RWPE1 (cell line): ENCODE data around the gene RAB10.

Experiments
- CTCF ChIA-PET: fragments of 350-600 bp; sonication (Branson Sonifier 250); formaldehyde crosslinking; extraction: SDS; loops from one replicate; lab custom pipeline; 2021; lab: Yijun Ruan, JAX
- POLR2A ChIA-PET: fragments of 400-600 bp; formaldehyde crosslinking; extraction: SDS; loops from one replicate; lab custom pipeline; 2020; ENCODE audit warnings: antibody characterized with exemption; ENCODE audit not compliant: low non-redundant PET; lab: Yijun Ruan, JAX
- DNase-seq: peaks from one replicate; pipeline ENCODE4 v3.0.0; 2012; ENCODE audit warnings: low spot score
- H3K27ac ChIP-seq: fragments of 450-650 bp; 2 replicates; pipeline ENCODE4 v1.5.1; 2017
- CTCF ChIP-seq: fragments of 450-650 bp; conservative IDR thresholded peaks from 2 replicates; pipeline ENCODE4 v1.5.1; 2017; ENCODE audit warnings: low read depth, mild to moderate bottlenecking

RAB10 gene

GRCh38 chr2:26039603-26040323 lies 5.9 kb downstream of the RAB10 start:
- no peak for TF ChIP-seq CTCF
- POLR2A ChIA-PET, result no interaction called here
- DNase-seq, result no peak
- CTCF ChIA-PET, result interaction anchor here (0.5 to 0.6 kb wide), 2 partner anchors 13 to 69 kb away, joined by 4 read pairs; no protein-coding TSS in a partner anchor
- peak overlapping the region; percentile 21; the same call in 1 of the 2 replicates for H3K27ac ChIP-seq

GRCh38 chr2:26043109-26043508 lies 9.2 kb downstream of the RAB10 start:
- peak overlapping the region; percentile 39; the same call in 1 of the 2 replicates for H3K27ac ChIP-seq
- CTCF ChIA-PET, result interaction anchor here (0.8 kb wide), 1 partner anchor 51 kb away, joined by 4 read pairs; no protein-coding TSS in a partner anchor
- DNase-seq, result no peak
- TF ChIP-seq CTCF, result no peak
- POLR2A ChIA-PET, result no interaction called here

GRCh38 chr2:26043862-26044696 lies 10.2 kb downstream of the RAB10 start:
- peak; percentile 21 for DNase-seq
- no peak for TF ChIP-seq CTCF
- POLR2A ChIA-PET, result no interaction called here
- CTCF ChIA-PET, result no interaction called here
- H3K27ac ChIP-seq, result peak overlapping the region; percentile 64

GRCh38 chr2:26048791-26049190 lies 14.9 kb downstream of the RAB10 start:
- no peak for TF ChIP-seq CTCF
- ChIA-PET CTCF (no interaction called here), POLR2A (no interaction called here)
- no peak for DNase-seq
- no peak overlapping the region for H3K27ac ChIP-seq

- DNase-seq, result no peak
- H3K27ac ChIP-seq, result no peak overlapping the region
- no peak for TF ChIP-seq CTCF
- ChIA-PET CTCF (interaction anchor here (0.6 kb wide), 1 partner anchor 80 kb away, joined by 3 read pairs; no protein-coding TSS in a partner anchor), POLR2A (no interaction called here)
These were observed 15.8 kb downstream of the RAB10 start for GRCh38 chr2:26049641-26050040.

GRCh38 chr2:26052740-26053139 lies 18.9 kb downstream of the RAB10 start:
- no peak for TF ChIP-seq CTCF
- no peak for DNase-seq
- H3K27ac ChIP-seq, result no peak overlapping the region
- POLR2A ChIA-PET, result no interaction called here
- CTCF ChIA-PET, result interaction anchor here (0.6 to 1.0 kb wide), 4 partner anchors 13 to 93 kb away, joined by 3 to 5 read pairs (median 4); partner anchors contain the start of gene RAB10
